Measurements from ENCODE around the gene SLC2A8.

SLC2A8 gene

DNA sequence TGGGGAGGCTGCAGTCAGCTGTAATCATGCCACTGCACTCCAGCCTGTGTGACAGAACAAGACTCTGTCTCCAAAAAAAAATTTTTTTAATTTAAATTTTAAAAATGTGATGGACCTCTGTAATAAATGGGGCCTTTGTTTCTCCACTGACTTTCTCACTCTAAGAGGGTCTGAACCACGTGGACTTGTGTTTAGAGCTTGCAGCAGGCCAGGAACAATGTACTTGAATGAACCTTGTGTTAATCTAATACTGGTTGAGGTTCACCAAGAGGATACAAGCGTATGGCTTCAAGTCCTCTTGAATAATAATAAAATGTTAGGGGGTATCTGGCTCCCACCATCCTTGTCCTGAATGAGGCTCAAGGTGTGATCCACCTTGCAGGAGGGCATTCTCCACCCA, 14.4 kb upstream of the SLC2A8 start:
- DNase-seq (ENCODE audit: low read depth in 2 of 2): no peak

DNA sequence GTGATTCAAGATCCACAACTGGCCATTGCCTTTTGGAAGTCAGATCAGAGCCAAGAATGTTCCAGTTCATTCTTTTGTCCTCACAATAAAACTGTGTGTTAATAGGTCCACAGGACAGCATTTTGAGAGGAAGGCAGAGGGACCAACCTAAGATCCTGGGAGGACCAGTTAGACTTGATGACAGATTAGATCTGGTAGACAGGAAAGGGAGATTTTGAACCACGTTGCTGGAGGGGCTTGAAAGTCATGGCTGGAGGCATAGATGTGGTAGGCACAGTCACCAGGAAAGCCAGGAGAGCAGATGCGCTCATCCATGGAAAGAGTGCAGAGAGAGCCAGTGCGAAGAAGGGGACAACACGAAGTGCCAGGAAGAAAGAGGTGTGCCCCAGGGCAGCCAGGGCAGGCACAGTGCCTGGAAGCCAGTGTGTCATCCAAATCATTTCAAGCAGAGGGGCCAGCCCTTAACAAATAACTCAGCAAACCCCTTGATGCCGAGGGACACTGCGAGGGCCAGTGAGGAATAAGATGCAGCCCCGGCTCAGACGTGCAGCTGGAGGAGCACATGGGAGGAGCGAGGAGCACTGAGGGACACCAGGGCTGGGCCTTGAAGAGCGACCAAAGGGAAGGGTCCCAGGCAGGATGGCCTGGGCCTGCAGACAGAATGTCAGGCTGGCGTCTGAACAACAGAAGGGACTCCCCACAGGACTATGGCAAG, 12.8 kb upstream of the SLC2A8 start:
- DNase-seq (ENCODE audit: low read depth in 2 of 2): no peak

DNA sequence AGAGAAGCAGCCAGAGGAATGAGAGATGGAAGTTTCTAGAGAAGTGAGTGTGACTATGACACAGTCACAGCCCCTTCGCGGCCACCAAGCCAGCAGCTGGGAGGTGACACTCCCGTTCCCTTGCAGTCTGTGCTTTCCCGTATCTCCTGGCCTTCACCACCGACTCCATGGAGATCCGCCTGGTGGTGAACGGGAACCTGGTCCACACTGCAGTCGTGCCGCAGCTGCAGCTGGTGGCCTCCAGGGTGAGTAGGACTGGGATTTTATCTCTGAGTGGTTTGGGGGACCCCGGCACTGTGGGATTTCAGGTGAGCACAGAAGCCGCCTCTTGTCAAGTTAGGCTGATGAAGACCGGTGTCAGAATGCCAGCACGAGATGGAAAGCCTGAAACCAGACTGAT, 12.1 kb upstream of the SLC2A8 start:
- DNase-seq (ENCODE audit: low read depth in 2 of 2): no peak

DNA sequence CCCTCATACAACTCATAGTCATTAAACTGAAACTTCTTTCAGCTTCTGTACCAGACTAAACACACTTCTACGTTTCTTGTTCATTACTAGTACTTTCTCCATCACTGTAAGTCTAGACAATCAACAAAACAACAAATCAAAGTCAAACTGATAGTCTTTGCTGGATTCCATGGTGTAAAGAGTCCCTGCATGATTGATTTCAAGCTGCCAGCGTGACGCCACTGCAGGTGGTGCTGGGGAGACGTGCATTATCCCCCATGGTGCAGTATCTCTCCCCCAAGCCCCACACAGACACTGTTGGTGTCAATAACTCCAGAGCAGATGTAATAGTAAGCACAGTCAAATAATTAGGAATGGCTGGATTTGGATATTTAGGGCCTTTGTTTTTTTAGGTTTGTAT, 10.7 kb upstream of the SLC2A8 start:
- DNase-seq (ENCODE audit: low read depth in 2 of 2): no peak

DNA sequence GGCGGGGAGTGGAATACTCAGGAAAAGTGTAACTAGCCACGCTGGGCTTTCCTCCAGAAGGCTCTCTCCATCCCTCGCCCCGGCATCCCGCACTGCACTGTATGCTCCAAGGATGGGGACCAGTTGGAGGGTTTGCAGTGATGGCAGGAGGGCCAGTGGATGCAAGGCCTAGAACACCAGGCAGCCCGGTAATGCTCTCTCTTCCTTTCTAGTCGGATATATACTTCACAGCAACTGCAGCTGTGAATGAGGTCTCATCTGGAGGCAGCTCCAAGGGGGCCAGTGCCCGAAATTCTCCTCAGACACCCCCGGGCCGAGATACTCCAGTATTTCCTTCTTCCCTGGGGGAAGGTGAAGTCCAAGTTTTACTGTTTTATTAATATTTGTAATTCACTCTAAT, 10.0 kb upstream of the SLC2A8 start:
- no peak for DNase-seq (ENCODE audit: low read depth in 2 of 2)

DNA sequence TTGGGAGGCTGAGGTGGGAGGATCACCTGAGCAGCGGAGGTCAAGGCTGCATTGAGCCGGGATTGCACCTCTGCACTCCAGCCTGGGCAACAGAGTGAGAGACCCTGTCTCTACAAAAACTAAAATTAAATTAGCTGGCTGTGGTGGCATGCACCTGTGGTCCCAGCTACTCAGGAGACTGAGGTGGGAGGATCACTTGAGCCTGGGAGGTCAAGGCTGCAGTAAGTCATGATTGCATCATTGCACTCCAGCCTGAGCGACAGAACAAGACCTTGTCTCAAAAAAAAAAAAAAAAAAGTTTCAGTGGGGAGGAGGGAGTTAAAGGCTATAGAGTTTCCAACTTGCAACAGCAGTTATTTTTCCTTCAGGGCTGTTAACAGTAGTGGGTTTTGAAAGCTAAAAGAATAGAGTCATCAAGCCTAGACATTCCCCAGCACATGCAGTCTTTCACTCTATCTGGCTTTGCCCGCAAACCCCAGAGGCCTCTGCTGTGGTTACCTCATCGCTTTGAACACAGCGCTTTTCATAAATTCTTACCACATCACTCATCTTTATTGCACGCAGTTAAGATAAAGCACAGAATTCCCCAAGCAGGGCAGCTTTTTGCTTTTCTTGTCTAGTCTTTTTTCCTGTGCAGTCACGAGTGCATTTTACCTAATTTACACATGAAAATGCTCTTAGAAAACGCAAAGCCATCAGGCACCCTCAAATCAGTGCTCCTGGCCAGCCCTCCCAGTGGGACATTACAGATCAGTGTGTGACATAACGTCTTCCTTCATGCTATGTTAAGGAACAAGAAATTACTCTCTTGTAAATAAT, 8.7 kb upstream of the SLC2A8 start:
- DNase-seq (ENCODE audit: low read depth in 2 of 2): peak; percentile 74 to 84

DNA sequence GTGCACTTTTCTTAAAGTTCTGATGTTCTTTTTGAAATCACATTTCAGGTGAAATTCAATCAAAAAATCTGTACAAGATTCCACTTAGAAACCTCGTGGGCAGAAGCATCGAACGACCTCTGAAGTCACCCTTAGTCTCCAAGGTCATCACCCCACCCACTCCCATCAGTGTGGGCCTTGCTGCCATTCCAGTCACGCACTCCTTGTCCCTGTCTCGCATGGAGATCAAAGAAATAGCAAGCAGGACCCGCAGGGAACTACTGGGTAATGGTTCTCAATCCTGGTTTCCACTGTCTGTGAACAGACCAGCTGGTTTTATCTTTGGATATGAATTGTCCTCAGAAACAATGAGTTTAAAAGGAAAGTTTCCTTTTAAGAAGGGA, 8.1 kb upstream of the SLC2A8 start:
- DNase-seq (ENCODE audit: low read depth in 2 of 2): no peak

DNA sequence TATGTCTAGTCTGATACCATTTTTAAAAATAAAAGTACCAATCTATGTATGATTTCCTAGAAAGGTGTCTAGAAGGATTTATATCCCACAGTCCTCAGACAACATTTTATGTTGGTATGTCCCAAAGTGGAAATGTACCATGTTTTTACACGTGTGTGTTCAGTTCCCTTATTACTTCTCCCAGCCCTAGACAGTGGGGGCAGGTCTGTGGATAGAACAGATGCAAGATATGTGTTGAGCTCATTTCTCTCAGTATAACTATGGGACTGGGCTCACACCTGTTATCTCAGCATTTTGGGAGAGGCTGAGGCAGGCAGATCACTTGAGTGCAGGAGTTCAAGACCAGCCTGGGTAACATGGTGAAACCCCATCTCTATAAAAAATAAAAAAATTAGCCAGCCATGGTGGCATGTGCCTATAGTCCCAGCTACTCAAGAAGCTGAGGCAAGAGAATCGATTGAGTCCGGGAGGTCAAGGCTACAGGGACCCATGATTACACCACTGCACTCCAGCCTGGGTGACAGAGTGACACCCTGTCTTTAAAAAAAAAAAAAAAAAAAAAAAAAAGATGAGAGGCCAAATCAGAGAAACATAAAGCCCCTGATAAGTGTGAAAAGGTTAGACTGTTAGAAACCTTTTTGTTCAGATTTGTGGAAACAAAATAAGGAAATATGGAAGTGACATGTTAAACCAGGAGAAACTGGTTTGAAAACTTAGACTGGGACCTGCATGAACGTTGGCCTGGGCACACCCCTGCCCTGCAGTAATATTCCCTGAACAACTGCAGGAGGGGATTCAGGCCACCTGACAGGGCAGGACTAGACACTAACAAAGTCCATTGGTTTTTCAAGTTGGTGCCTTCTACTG, 7.4 kb upstream of the SLC2A8 start:
- no peak for DNase-seq (ENCODE audit: low read depth in 2 of 2)

DNA sequence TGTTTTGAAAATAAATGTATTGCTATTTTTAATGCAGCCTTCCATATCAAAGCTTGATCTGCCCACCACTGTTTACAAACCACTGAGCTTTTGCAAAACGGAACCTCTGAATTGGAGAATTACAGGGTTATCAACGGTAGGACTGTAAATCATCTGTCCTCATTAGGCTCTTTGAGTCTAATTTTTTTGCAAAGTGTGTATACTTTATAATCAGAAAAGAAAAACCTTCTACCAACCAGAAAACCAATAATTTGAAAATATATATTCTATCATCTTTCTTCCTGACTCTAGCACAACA, 6.8 kb upstream of the SLC2A8 start:
- DNase-seq (ENCODE audit: low read depth in 2 of 2): no peak

DNA sequence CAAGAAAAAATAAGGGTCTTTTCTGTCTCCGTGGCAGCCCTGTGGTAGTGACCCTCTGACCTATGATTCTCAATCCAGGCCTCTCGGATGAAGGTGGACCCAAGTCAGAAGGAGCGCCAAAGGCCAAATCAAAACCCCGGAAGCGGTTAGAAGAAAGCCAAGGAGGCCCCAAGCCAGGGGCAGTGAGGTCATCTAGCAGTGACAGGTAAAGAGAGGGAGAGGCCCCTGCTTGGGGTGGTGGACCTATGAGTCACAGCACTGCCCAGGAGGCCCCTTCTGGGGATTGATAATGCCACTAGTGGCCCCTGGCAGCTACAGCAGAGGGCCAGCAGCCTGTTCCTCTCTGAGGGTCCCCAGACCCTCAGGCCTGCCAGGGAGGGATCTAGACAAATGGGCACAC, 6.4 kb upstream of the SLC2A8 start:
- no peak for DNase-seq (ENCODE audit: low read depth in 2 of 2)

DNA sequence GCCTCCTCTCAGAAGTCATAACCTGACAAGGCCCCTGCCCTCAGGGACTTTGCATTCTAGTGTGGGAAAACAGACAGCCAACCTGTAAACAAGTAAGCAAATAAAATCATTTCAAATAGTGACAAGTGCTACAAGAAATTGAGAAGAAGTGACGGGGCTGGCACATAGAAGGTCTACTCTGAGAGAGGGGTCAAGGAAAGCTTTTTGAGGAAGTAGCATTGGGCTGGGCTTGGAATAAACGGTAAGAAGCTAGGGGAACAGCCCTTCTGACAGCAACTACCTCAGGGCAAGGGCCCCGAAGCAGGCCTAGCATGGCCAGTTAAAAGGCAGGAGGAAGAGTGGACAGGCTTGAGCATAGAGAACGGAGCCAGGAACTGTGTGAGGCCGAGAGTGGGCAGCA, 4.8 kb upstream of the SLC2A8 start:
- DNase-seq (ENCODE audit: low read depth in 2 of 2): no peak

DNA sequence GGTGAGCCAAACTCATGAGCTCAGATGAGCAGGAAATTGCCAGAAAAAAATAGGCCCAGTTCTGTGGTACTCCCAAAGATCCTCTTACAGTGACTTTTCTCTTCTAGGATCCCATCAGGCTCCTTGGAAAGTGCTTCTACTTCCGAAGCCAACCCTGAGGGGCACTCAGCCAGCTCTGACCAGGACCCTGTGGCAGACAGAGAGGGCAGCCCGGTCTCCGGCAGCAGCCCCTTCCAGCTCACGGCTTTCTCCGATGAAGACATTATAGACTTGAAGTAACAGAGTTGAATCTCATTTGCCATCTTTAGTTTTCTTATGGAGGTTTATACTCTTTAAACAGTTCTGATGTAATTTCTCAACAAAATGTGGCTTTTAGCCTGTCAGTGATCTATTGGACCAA, 4.0 kb upstream of the SLC2A8 start:
- DNase-seq (ENCODE audit: low read depth in 2 of 2): no peak

DNA sequence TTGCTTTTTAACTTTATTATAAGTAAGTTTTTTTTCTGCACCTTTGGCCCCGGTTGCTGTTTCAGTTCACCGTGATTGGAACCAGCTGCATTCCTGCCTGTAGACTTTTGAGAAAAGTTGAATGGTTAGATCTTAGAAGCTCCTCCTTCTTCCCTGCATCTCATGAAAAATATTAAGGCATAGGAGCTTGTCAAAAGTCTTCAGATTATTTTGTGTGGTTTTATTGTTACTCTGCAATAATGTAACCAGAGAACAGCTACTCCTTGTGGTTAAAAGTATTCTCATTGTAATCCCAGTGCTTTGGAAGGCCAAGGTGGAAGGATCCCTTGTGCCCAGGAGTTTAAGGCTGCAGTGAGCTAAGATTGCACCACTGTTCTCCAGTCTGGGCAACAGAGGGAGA, 3.3 kb upstream of the SLC2A8 start:
- no peak for DNase-seq (ENCODE audit: low read depth in 2 of 2)

DNA sequence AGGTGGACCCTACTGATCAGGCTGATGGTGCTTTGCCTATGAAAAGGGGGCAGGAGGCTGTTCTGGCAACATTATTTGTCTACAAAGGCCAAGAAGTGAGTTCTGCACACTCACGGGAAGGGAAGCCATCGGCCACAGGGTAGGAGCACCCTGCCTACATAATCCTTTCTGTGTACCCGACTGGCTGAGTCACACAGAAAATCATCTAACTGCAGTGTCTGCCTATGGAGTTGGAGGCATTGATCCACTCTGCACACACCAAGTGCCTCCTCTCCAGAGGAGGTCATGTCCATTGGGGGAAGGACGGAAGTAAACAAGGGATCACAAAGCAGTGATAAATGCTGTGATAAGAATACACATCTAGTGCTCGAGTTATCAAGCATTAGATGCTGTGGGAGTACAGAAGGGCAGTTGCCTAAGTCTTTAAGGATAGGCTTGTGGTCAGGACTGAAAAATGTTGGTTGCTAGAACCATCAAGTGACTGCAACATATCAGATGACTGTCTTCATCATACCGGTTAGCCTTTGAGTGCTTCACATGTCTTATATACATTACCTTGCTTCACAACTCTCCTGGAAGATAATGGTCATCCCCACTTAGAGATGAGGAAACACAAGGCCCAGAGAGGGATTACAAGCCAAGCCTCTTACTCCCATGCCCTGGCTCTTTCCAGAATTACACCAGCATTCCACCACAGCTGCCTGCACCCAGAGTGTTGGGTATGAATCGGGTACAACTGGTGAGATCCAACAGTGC, 1.3 kb upstream of the SLC2A8 start:
- no peak for DNase-seq (ENCODE audit: low read depth in 2 of 2)

DNA sequence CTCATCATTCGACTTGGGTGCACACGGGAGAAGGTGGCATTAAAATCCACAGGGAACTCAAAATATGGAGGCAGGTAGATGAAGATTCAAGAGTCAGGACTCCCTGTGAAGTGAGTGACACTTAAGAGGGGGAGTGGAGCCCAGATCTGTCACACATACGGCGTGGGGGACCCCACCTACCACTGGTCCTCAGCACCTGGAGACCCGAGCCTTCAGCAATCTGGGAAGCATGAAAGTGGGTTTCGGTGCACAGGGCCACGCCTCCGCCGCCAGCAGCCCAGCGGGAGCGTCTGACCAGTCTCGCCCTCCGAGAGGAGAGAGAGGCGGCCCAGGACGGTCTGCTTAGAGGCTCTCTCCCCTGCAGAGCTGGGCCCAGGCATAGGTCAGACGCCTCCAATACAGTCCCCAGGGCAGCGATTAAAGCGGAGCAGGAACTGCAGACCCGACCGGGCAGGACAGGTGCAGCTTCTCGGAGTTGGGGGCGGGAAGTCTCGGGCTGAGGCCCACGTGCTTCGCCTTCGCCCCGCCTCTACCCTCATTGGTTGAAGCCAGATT, 639 bp upstream of the SLC2A8 start:
- no peak for DNase-seq (ENCODE audit: low read depth in 2 of 2)

DNA sequence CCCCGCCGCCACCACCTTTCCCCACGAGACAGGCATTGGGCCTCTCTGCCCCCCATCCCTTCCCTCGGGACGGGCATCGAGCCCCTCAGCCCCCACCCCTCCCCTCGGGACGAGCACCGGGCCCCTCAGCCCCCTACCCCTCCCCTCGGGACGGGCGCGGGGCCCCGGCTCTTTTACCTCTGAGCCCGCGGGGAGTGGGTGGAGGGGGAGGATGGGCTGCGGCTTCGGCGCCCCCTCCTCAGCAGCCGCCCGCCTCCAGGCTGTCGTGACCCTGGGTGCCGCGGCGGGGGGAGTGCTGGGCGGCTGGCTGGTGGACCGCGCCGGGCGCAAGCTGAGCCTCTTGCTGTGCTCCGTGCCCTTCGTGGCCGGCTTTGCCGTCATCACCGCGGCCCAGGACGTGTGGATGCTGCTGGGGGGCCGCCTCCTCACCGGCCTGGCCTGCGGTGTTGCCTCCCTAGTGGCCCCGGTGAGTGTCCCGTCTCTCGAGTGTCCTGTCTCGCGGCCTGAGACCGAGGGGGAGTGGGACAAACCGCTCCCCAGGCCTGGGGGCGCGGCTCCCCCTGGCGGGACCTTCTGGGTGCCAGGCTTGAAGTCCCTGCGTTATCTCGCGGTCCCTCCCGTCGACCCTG, 791 bp downstream of the SLC2A8 start:
- peak in 1 of 2 donors; percentile 16 for DNase-seq (ENCODE audit: low read depth in 2 of 2)

DNA sequence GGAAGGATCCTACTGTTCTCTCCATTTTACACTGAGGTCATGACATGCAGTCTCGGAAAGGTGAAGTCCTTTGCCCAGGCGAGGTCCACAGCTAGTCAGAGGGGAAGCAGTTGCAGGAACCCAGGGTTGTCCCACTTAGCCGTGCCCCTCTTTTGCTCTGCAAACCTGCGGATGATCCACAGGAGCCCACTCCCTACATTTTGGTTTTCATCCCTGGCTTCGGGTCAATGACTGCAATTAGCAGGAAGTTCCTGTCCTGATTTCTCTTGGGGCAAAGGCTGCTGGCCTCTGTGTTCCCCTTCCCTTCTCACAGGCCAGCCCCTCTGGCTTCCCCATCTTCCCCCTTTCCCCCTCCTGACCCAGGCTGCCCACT, 1.3 kb downstream of the SLC2A8 start:
- no peak for DNase-seq (ENCODE audit: low read depth in 2 of 2)

DNA sequence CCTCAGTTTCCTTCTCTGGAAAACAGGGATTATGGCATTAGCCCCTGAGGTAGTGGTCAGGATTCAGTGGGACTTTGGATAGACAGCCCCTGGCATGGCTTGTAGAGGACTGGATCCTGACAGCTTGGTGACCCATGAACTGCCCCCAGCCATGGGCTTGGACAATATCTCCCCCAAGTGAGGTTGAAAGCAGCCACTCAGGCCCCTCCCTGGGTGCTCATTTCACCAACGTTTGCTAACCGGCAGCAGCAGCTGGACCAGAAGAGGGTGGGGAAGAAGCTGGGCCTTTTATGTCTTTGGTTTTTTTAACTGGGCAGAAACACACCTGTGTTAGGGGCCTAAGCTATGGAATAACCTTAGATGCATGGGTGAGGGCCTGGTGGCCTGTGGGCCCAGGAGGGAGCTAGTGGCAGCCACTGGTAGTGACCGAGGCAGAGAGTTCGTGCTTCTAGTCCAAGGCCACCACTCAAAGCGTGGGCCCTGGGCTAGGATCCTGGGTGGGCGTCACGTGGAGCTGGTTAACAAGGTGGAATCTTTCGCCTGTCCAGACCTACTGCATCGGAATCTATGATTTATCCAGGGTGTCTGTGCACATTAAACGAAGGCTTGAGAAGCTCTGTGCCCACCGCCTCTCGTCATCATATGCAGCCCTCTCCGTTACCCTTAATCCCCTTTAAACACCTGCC, 1.9 kb downstream of the SLC2A8 start:
- no peak for DNase-seq (ENCODE audit: low read depth in 2 of 2)

DNA sequence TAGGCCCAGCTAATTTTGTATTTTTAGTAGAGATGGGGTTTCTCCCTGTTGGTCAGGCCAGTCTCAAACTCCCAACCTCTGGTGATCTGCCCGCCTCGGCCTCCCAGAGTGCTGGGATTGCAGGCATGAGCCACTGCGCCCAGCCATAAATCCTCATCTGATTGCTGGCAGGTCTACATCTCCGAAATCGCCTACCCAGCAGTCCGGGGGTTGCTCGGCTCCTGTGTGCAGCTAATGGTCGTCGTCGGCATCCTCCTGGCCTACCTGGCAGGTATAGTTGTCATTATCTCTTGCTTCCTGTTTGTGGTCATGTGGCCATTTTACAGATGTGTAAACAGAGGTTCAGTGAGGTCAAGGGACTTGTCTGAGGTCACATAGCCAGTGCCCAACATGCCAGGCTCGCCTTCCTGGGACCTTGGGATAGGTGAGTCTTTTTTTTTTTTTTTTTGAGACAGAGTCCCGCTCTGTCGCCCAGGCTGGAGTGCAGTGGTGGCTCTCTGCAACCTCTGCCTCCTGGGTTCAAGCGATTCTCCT, 2.8 kb downstream of the SLC2A8 start:
- DNase-seq (ENCODE audit: low read depth in 2 of 2): no peak

DNA sequence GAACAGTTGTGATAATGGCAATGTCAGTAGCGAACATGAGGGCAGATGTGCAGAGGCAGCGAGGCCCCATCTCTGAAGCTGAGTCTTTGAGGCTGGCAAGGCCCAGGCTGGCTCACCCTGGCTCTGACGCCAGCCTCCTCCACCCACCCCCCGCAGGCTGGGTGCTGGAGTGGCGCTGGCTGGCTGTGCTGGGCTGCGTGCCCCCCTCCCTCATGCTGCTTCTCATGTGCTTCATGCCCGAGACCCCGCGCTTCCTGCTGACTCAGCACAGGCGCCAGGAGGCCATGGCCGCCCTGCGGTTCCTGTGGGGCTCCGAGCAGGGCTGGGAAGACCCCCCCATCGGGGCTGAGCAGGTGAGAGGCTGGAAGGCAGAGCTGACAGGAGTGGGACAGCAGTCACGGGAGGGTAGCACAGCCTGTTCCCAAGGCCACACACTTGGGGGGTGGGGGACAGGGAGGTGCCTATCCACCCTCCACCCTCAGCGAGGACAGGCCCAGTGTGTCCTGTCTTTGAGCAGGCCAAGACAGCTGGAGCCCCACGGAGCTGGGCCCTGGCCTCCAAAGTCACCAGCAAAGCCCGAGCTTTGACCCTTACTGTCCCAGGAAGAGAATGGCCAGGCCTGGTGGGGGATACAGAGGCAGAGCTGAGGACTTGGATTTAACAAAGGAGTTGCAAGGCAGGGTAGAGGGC, 5.6 kb downstream of the SLC2A8 start:
- no peak for DNase-seq (ENCODE audit: low read depth in 2 of 2)

Data from stimulated activated CD8-positive, alpha-beta memory T cell treated with anti-CD3 and anti-CD28 coated beads, Interleukin-7, amount 100 ng/mL, for 4 hours (primary cell).